Neuronal stem cell (in vitro differentiated cells): ENCODE results near the gene CHGA.

ENCODE experiments used
- DNase-seq: peaks from one replicate; pipeline ENCODE4 v3.0.0-alpha.2; 2013; ENCODE audit warnings: low spot score
- H2AFZ ChIP-seq: one replicate; pipeline ENCODE4 v1.6.1; 2013; ENCODE audit warnings: mild to moderate bottlenecking, low read length, inconsistent platforms
- H2AK5ac ChIP-seq: 2 replicates; pipeline ENCODE4 v1.6.1; 2013; ENCODE audit warnings: low read depth, mild to moderate bottlenecking, inconsistent platforms, low read length, moderate library complexity, mixed read lengths
- H2BK120ac ChIP-seq: 2 replicates; pipeline ENCODE4 v1.6.1; 2013; ENCODE audit warnings: low read depth, mild to moderate bottlenecking, inconsistent platforms, low read length, moderate library complexity, mixed read lengths
- H2BK12ac ChIP-seq: one replicate; pipeline ENCODE4 v1.6.1; 2013; ENCODE audit warnings: low read length, inconsistent platforms
- H2BK15ac ChIP-seq: 2 replicates; pipeline ENCODE4 v1.6.1; 2013; ENCODE audit warnings: mild to moderate bottlenecking, low read length, inconsistent platforms, mixed read lengths
- H2BK5ac ChIP-seq: one replicate; pipeline ENCODE4 v1.6.1; 2013; ENCODE audit warnings: inconsistent platforms, mild to moderate bottlenecking, low read length, moderate library complexity
- H3K14ac ChIP-seq: one replicate; pipeline ENCODE4 v1.6.1; 2013; ENCODE audit warnings: low read length, inconsistent platforms
- H3K18ac ChIP-seq: 2 replicates; pipeline ENCODE4 v1.6.1; 2013; ENCODE audit warnings: low read length, inconsistent platforms
- H3K23ac ChIP-seq: 2 replicates; pipeline ENCODE4 v1.6.1; 2013; ENCODE audit warnings: low read depth, mild to moderate bottlenecking, mixed read lengths, low read length, inconsistent platforms; ENCODE audit not compliant: poor library complexity
- H3K27ac ChIP-seq: replicated peaks from 3 replicates; pipeline ENCODE4 v1.5.1; 2013; ENCODE audit warnings: low read length, inconsistent platforms
- H3K27me3 ChIP-seq, 3 experiments: 2 replicates each; pipeline ENCODE4 v1.6.1; 2013; ENCODE audit warnings: low read length in 3 of 3, mild to moderate bottlenecking in 2 of 3, inconsistent platforms in 1 of 3, low read depth in 1 of 3, mixed read lengths in 1 of 3, moderate library complexity in 1 of 3; ENCODE audit not compliant: control insufficient read depth in 3 of 3, insufficient read depth in 3 of 3
- H3K36me3 ChIP-seq, 2 donors: replicated peaks in 1 of 2; 2 replicates each; pipeline ENCODE4 v1.6.1; 2013; ENCODE audit warnings: low read length in 2 of 2; ENCODE audit not compliant: control insufficient read depth in 2 of 2, insufficient read depth in 2 of 2
- H3K4ac ChIP-seq: 2 replicates; pipeline ENCODE4 v1.6.1; 2013; ENCODE audit warnings: inconsistent platforms, mild to moderate bottlenecking, low read length, moderate library complexity
- H3K4me1 ChIP-seq, 2 donors: 1 replicate in 1 of 2; 2 replicates in 1 of 2; pipeline ENCODE4 v1.6.1; 2013; ENCODE audit warnings: low read length in 2 of 2, low read depth in 1 of 2; ENCODE audit not compliant: control insufficient read depth in 2 of 2, insufficient read depth in 1 of 2
- H3K4me2 ChIP-seq: one replicate; pipeline ENCODE4 v1.6.1; 2013; ENCODE audit warnings: mild to moderate bottlenecking, low read length, inconsistent platforms; ENCODE audit not compliant: insufficient read depth, poor library complexity, severe bottlenecking
- H3K4me3 ChIP-seq, 2 donors: 2 replicates each; pipeline ENCODE4 v1.5.1; 2013; ENCODE audit warnings: low read length in 2 of 2, mild to moderate bottlenecking in 2 of 2, inconsistent platforms in 1 of 2, moderate library complexity in 1 of 2
- H3K79me1 ChIP-seq: one replicate; pipeline ENCODE4 v1.6.1; 2013; ENCODE audit warnings: low read depth, mild to moderate bottlenecking, inconsistent platforms, low read length, moderate library complexity
- H3K9ac ChIP-seq: one replicate; pipeline ENCODE4 v1.6.1; 2013; ENCODE audit warnings: mild to moderate bottlenecking, low read depth, low read length, inconsistent platforms; ENCODE audit not compliant: poor library complexity
- H3K9me3 ChIP-seq, 2 donors: replicated peaks in 1 of 2; 2 replicates each; pipeline versions ENCODE3 to v1.6.1; 2013; ENCODE audit warnings: low read length in 2 of 2, mild to moderate bottlenecking in 2 of 2, inconsistent platforms in 1 of 2, low read depth in 1 of 2, mixed read lengths in 1 of 2, moderate library complexity in 1 of 2; ENCODE audit not compliant: control insufficient read depth in 2 of 2, insufficient read depth in 1 of 2
- H4K8ac ChIP-seq: one replicate; pipeline ENCODE4 v1.6.1; 2013; ENCODE audit warnings: low read depth, mild to moderate bottlenecking, inconsistent platforms, low read length, moderate library complexity
- H4K91ac ChIP-seq: one replicate; pipeline ENCODE4 v1.6.1; 2013; ENCODE audit warnings: low read length, low read depth, mild to moderate bottlenecking, inconsistent platforms; ENCODE audit not compliant: poor library complexity
- WGBS, 2 donors: extraction: QIAGEN DNeasy Blood & Tissue Kit; methylation state at CpG; one replicate each; pipeline ENCODE4 v1.1.7; 2013; ENCODE audit warnings: missing lambda C conversion rate in 2 of 2, mixed read lengths in 1 of 2; ENCODE audit not compliant: insufficient read length in 2 of 2, insufficient replicate concordance in 1 of 2; ENCODE audit errors: extremely low coverage in 2 of 2; 5-methylcytosine and 5-hydroxymethylcytosine counted together

Gene CHGA

GRCh38 chr14:92938890-92939671 lies 16.1 kb downstream of the CHGA start:
- no peak overlapping the region for H2AFZ ChIP-seq
- no peak for DNase-seq
- no peak overlapping the region for H3K4ac ChIP-seq
- H3K36me3 ChIP-seq, result no peaks in the 10 kb centered on the region
- H3K18ac ChIP-seq, result no peak overlapping the region
- H4K8ac ChIP-seq, result peak overlapping the region; percentile 30
- H3K4me1 ChIP-seq, result no peaks in the 10 kb centered on the region
- peak overlapping the region; percentile 79 for H3K14ac ChIP-seq
- no peaks in the 10 kb centered on the region for H3K79me1 ChIP-seq
- H3K9ac ChIP-seq, result no peak overlapping the region
- H3K4me2 ChIP-seq, result no peak overlapping the region
- peak overlapping the region; percentile 50 for H2BK120ac ChIP-seq
- no peak overlapping the region for H3K4me3 ChIP-seq
- H3K27ac ChIP-seq, result no peak overlapping the region
- no peak overlapping the region for H2BK15ac ChIP-seq
- peak overlapping the region; percentile 61 for H3K23ac ChIP-seq
- H2BK5ac ChIP-seq, result peak overlapping the region; percentile 17
- H2BK12ac ChIP-seq, result no peak overlapping the region
- no peak overlapping the region for H4K91ac ChIP-seq
- WGBS, 2 donors, result no CpG with 5 or more reads among the region's 27 CpGs
- H3K9me3 ChIP-seq, result no peaks in the 10 kb centered on the region
- no peaks in the 10 kb centered on the region for H3K27me3 ChIP-seq
- peak overlapping the region; percentile 27 for H2AK5ac ChIP-seq

- no peak overlapping the region for H2AFZ ChIP-seq
- no peaks in the 10 kb centered on the region for H3K4me1 ChIP-seq
- H3K4me2 ChIP-seq, result no peak overlapping the region
- H3K14ac ChIP-seq, result no peak overlapping the region
- H4K8ac ChIP-seq, result no peak overlapping the region
- H3K4ac ChIP-seq, result no peak overlapping the region
- no peak overlapping the region for H3K9ac ChIP-seq
- no peaks in the 10 kb centered on the region for H3K27me3 ChIP-seq
- no peak overlapping the region for H3K4me3 ChIP-seq
- no peak overlapping the region for H2BK12ac ChIP-seq
- no peak overlapping the region for H3K23ac ChIP-seq
- H3K18ac ChIP-seq, result no peak overlapping the region
- H2BK120ac ChIP-seq, result no peak overlapping the region
- H2BK5ac ChIP-seq, result no peak overlapping the region
- no peak overlapping the region for H3K27ac ChIP-seq
- no CpG with 5 or more reads among the region's 12 CpGs for WGBS, 2 donors
- no peak overlapping the region for H2BK15ac ChIP-seq
- no peak for DNase-seq
- no peak overlapping the region for H2AK5ac ChIP-seq
- no peaks in the 10 kb centered on the region for H3K79me1 ChIP-seq
- H4K91ac ChIP-seq, result no peak overlapping the region
- no peaks in the 10 kb centered on the region for H3K9me3 ChIP-seq
- H3K36me3 ChIP-seq, result no peaks in the 10 kb centered on the region
Observed at GRCh38 chr14:92939699-92940098, 16.7 kb downstream of the CHGA start.

DNA sequence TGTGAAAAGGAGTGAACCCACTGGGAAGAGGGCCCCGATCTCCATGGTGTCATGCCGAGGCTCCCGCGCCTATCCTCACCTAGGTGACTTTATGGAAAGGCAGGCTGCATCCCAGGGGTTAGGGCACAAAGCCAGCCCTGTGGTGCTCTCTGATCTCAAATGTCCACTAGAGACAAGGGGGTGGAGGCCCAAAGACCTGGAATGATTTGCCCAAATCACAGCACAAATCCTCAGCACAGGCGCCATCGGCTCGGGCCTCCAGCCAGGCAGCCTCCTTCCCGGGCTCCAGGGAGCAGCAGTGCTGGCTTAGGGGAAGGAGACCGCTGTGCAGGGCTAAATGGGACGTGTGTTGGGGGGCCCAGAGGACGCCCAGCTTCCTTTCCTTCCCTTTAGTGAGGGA lies 17.6 kb downstream of the CHGA start:
- H3K9me3 ChIP-seq, result no peaks in the 10 kb centered on the region
- H3K4me3 ChIP-seq, result no peak overlapping the region
- H2BK12ac ChIP-seq, result no peak overlapping the region
- H2BK120ac ChIP-seq, result no peak overlapping the region
- H3K27me3 ChIP-seq, result no peaks in the 10 kb centered on the region
- no peak overlapping the region for H2AFZ ChIP-seq
- H3K18ac ChIP-seq, result peak overlapping the region; percentile 4
- H4K8ac ChIP-seq, result no peak overlapping the region
- no peaks in the 10 kb centered on the region for H3K36me3 ChIP-seq
- H3K23ac ChIP-seq, result no peak overlapping the region
- no peak overlapping the region for H2BK15ac ChIP-seq
- H3K4me2 ChIP-seq, result no peak overlapping the region
- H3K4ac ChIP-seq, result no peak overlapping the region
- no peaks in the 10 kb centered on the region for H3K4me1 ChIP-seq
- no peak overlapping the region for H3K14ac ChIP-seq
- H3K9ac ChIP-seq, result no peak overlapping the region
- H3K27ac ChIP-seq, result no peak overlapping the region
- no peak overlapping the region for H4K91ac ChIP-seq
- no peak overlapping the region for H2AK5ac ChIP-seq
- H2BK5ac ChIP-seq, result no peak overlapping the region
- DNase-seq, result no peak
- WGBS, 2 donors, result no CpG with 5 or more reads among the region's 11 CpGs
- H3K79me1 ChIP-seq, result no peaks in the 10 kb centered on the region

DNA sequence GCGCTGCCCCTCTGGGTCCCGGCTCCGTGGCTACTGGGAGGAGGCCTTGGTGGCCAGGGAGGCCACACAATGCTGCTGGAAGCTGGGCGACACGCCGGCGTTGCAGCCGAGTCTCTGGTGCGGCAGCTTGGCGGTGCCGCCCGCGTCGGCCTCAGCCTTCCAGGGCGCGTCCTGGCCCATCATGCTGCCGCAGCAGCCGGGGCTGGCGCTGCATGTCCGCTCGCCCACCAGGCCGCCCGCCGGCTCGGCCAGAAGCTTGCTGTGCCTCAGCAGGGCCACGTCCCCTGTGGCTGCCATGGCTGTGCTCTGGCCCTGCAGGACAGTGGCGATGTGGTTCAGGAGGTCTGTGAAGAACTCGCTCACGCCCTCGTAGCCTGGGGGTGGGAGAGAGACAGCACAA lies 18.6 kb downstream of the CHGA start:
- no peak overlapping the region for H3K18ac ChIP-seq
- H2BK120ac ChIP-seq, result no peak overlapping the region
- H3K4me2 ChIP-seq, result no peak overlapping the region
- no peak overlapping the region for H2AK5ac ChIP-seq
- no peak overlapping the region for H3K27ac ChIP-seq
- DNase-seq, result no peak
- H2BK15ac ChIP-seq, result no peak overlapping the region
- H3K36me3 ChIP-seq, result no peaks in the 10 kb centered on the region
- H3K9ac ChIP-seq, result peak overlapping the region; percentile 46
- H4K8ac ChIP-seq, result no peak overlapping the region
- H2BK12ac ChIP-seq, result no peak overlapping the region
- no peak overlapping the region for H3K4me3 ChIP-seq
- no peak overlapping the region for H2BK5ac ChIP-seq
- no peak overlapping the region for H3K23ac ChIP-seq
- H3K27me3 ChIP-seq, result no peaks in the 10 kb centered on the region
- H3K9me3 ChIP-seq, result no peaks in the 10 kb centered on the region
- no peak overlapping the region for H4K91ac ChIP-seq
- H3K4me1 ChIP-seq, result no peaks in the 10 kb centered on the region
- no peak overlapping the region for H3K14ac ChIP-seq
- no peak overlapping the region for H3K4ac ChIP-seq
- whole genome bisulfite sequencing, 2 donors, result no CpG with 5 or more reads among the region's 30 CpGs
- no peak overlapping the region for H2AFZ ChIP-seq
- H3K79me1 ChIP-seq, result no peaks in the 10 kb centered on the region
